AG09319 (cell line): Measurements from ENCODE around the gene DLK2.

ENCODE experiments used
- DNase-seq: peaks from one replicate; pipeline ENCODE4 v3.0.0-alpha.2; 2010; ENCODE audit warnings: low read depth; ENCODE audit errors: extremely low read depth
- CTCF ChIP-seq: IDR thresholded peaks from 2 replicates; pipeline ENCODE4 v1.5.1; 2011; ENCODE audit warnings: low read depth, mild to moderate bottlenecking, inconsistent platforms, low read length, moderate library complexity

The DLK2 gene

GRCh38 chr6:43451939-43452338, 3.4 kb downstream of the DLK2 start:
- no peak for TF ChIP-seq CTCF
- no peak for DNase-seq

DNA sequence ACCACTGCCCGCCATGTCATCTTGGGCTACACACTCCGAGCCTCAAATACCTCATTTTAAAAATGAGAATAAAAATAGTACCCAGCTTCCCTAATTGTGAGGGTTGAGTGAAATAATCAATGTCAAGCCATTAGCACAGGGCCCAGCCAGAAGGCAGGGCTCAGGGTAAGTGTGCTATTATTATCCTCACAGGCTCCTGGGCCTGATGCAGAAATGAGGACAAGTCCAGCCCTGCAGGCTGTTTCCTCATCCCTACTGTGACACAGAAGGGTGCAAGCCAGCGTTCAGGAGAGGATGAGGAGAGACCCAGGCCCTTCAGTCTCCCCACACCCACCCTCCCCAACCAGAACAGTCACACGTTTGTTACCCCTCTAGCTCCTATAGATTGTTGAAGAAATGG, 4.0 kb downstream of the DLK2 start:
- no peak for TF ChIP-seq CTCF
- no peak for DNase-seq

DNA sequence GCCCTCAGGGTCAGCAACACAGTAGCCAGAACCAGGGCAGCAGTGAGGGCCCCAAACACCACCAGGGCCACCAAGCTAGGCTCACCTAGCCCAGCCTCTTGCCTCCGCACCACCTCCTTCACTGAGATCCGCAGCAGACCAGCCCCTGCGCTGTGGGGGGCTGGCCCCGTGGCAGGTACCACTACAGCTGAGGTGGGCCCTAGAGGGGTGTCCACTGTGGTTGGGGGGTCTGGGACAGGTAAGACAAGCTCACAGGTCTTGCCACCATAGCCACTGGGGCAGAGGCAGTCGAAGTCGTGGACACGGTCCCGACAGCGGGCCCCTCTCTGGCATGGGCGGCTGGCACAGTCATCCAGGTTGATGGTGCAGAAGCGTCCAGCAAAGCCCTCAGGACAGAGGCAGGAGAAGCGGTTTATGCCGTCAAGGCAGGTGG, 4.6 kb downstream of the DLK2 start:
- DNase-seq, result no peak
- no peak for TF ChIP-seq CTCF

DNA sequence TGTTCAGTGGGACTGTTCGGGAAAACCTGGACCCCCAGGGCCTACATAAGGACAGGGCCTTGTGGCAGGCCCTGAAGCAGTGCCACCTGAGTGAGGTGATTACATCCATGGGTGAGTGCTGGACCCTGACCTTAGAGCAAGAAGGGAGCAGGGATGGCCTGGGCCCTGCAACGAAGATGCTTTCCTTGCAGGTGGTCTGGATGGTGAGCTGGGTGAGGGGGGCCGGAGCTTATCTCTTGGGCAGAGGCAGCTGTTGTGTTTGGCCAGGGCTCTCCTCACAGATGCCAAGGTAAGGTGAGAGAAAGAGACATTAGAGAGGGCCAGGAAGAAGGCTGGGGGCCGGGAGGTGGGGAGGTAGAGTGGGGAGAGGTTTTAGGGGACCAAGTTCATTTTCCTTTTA, 6.4 kb downstream of the DLK2 start:
- DNase-seq, result no peak
- no peak for TF ChIP-seq CTCF

DNA sequence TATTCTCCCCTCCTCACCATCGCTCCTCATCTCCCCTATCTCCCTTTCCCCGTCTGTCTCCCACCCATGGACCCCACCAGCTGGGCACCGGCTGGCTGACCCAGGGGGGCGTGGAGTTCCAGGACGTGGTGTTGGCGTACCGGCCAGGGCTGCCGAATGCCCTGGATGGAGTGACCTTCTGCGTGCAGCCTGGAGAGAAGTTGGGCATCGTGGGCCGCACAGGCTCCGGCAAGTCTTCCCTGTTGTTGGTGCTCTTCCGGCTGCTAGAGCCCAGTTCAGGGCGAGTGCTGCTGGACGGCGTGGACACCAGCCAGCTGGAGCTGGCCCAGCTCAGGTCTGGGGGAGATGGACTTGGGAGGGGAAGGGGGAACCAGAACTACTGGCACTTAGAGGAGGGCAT, 7.7 kb downstream of the DLK2 start:
- no peak for TF ChIP-seq CTCF
- no peak for DNase-seq

DNA sequence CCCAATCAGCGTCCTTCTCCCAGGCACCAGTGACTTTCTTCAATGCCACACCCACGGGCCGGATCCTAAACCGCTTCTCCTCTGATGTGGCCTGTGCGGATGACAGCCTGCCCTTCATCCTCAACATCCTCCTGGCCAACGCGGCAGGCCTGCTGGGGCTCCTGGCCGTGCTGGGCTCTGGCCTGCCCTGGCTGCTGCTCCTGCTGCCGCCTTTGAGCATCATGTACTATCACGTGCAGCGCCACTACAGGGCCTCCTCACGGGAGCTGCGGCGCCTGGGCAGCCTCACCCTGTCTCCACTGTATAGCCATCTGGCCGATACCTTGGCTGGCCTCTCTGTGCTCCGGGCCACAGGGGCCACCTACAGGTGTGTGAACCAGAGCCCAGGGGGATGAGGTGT, 9.8 kb downstream of the DLK2 start:
- no peak for DNase-seq
- TF ChIP-seq CTCF, result no peak

DNA sequence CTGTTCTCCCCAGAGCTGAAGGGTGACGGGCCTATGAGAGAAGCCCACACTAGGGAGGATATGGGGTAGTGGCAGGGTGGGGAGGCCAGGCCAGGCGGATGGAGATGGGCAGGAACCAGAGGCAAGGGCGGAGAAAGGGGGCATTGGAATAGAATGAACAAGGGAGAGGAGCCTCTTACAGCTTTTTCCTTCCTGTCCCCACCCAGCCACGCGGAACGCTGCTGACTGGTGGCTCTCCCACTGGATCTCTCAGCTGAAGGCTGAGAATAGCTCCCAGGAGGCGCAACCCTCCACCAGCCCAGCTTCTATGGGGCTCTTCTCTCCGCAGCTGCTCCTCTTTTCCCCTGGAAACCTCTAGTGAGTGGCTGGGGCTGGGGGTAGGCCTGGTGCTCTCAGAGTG, 10.8 kb downstream of the DLK2 start:
- DNase-seq, result no peak
- no peak for TF ChIP-seq CTCF
